Astrocyte (in vitro differentiated cells and primary cell): ENCODE measurements around the gene ARFIP1. TPM values are rescaled to one million over a fixed set of nuclear protein-coding genes. Genes with fewer than 3 reads are reported as not detected.

Source experiments
- DNase-seq: peaks from one replicate; pipeline ENCODE4 v3.0.0-alpha.2; 2010; ENCODE audit warnings: low read depth
- FAIRE-seq: peaks from 2 replicates; lab custom pipeline; 2011; peaks lifted over from hg19 to GRCh38; lab: Jason Lieb, UNC
- H2AFZ ChIP-seq: 2 replicates; pipeline ENCODE4 v1.6.0; 2012; ENCODE audit warnings: low read depth, low read length, inconsistent platforms
- H3K27ac ChIP-seq: 2 replicates; pipeline ENCODE4 v1.5.1; 2011; ENCODE audit warnings: low read depth, low read length, inconsistent platforms
- H3K27me3 ChIP-seq: 2 replicates; pipeline ENCODE4 v1.6.0; 2011; ENCODE audit warnings: low read length, inconsistent platforms; ENCODE audit not compliant: insufficient read depth
- H3K36me3 ChIP-seq: 2 replicates; pipeline ENCODE4 v1.5.1; 2011; ENCODE audit warnings: low read length, inconsistent platforms; ENCODE audit not compliant: insufficient read depth
- H3K4me1 ChIP-seq: 2 replicates; pipeline ENCODE4 v1.5.1; 2011; ENCODE audit warnings: low read length, inconsistent platforms; ENCODE audit not compliant: insufficient read depth
- H3K4me2 ChIP-seq: 2 replicates; pipeline ENCODE4 v1.6.0; 2012; ENCODE audit warnings: low read length, inconsistent platforms
- H3K4me3 ChIP-seq: 2 replicates; pipeline ENCODE4 v1.5.1; 2011; ENCODE audit warnings: low read depth, mild to moderate bottlenecking, low read length, inconsistent platforms; ENCODE audit not compliant: insufficient read depth
- H3K79me2 ChIP-seq: 2 replicates; pipeline ENCODE4 v1.6.0; 2012; ENCODE audit warnings: mild to moderate bottlenecking, low read length, inconsistent platforms; ENCODE audit not compliant: insufficient read depth
- H3K9ac ChIP-seq: 2 replicates; pipeline ENCODE4 v1.6.0; 2012; ENCODE audit warnings: mild to moderate bottlenecking, low read length, inconsistent platforms
- H3K9me3 ChIP-seq: 2 replicates; pipeline ENCODE4 v1.5.1; 2012; ENCODE audit warnings: low read depth, mild to moderate bottlenecking, low read length, inconsistent platforms; ENCODE audit not compliant: insufficient read depth
- H4K20me1 ChIP-seq: 2 replicates; pipeline ENCODE4 v1.6.0; 2012; ENCODE audit warnings: low read length, inconsistent platforms; ENCODE audit not compliant: insufficient read depth
- H3K27ac Mint-ChIP-seq: one replicate; pipeline ENCODE4 v1.8.0; 2021; ENCODE audit warnings: mild to moderate bottlenecking, mixed read lengths; ENCODE audit not compliant: unreplicated experiment
- H3K27me3 Mint-ChIP-seq: one replicate; pipeline ENCODE4 v1.8.0; 2021; ENCODE audit warnings: low read depth, mixed read lengths; ENCODE audit not compliant: unreplicated experiment
- H3K36me3 Mint-ChIP-seq: one replicate; pipeline ENCODE4 v1.8.0; 2021; ENCODE audit warnings: low read depth, mixed read lengths; ENCODE audit not compliant: unreplicated experiment
- H3K4me1 Mint-ChIP-seq: one replicate; pipeline ENCODE4 v1.8.0; 2021; ENCODE audit warnings: low read depth, mixed read lengths; ENCODE audit not compliant: unreplicated experiment
- H3K4me3 Mint-ChIP-seq: one replicate; pipeline ENCODE4 v1.8.0; 2021; ENCODE audit warnings: mild to moderate bottlenecking, moderate library complexity, mixed read lengths; ENCODE audit not compliant: unreplicated experiment
- H3K9me3 Mint-ChIP-seq: one replicate; pipeline ENCODE4 v1.8.0; 2021; ENCODE audit warnings: mild to moderate bottlenecking, mixed read lengths; ENCODE audit not compliant: unreplicated experiment
- EZH2 ChIP-seq: IDR thresholded peaks from 2 replicates; pipeline ENCODE4 v1.6.1; 2012; ENCODE audit warnings: mild to moderate bottlenecking, low read length, inconsistent platforms; ENCODE audit not compliant: insufficient read depth
- total RNA-seq: library from RNA; stranded (reverse); gene quantifications from 2 replicates; pipeline ENCODE4 v1.2.1, GENCODE V29; 2021
- TF ChIP-seq, protein P1 (sequence below): IDR thresholded peaks from 2 replicates; pipeline ENCODE4 v1.5.1; 2011; ENCODE audit warnings: low read depth, mild to moderate bottlenecking, inconsistent platforms, low read length, moderate library complexity; ENCODE audit not compliant: insufficient read depth

ARFIP1 gene
- total RNA-seq, 1 donor from 2014 or later, result 30.7 TPM

DNA sequence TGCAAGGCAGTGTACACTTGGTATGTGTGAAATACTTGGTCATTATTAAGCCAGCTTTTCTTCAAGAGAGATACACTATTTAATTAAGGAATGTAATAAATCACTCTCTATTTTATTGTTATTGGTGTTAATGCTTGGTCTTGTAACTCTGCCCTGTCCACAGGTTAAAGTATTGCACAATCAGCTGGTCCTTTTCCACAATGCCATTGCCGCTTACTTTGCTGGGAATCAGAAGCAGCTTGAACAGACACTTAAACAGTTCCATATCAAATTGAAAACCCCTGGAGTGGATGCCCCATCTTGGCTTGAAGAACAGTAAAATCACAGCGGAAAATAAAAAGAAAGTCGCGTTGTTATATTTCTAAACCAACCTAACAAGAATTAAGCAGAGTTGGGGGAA, 130.1 kb downstream of the ARFIP1 start:
- FAIRE-seq, result no peak

DNA sequence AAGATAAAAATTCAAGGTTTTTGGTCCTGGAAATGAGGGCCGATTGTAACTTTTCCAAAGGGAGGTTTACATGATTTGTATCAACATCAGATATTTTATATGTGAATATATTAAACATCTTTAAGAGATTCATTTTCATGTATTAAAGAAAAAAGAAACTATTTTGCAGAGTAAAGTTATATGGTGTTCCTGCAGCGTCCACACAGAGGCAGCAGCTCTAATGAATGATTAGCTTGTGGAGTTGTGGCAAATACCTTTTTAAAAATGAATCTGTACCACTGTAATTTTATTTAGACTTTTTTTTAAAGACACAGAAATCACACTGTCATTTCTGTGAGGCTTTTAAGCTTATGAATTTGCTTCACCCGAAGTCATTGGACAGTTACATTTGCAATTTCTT, 130.8 kb downstream of the ARFIP1 start:
- Histone ChIP-seq H3K79me2 (no peaks in the 10 kb centered on the region), H3K27me3 (no peaks in the 10 kb centered on the region), H3K9me3 (no peaks in the 10 kb centered on the region), H3K4me1 (no peaks in the 10 kb centered on the region), H4K20me1 (no peaks in the 10 kb centered on the region), H3K4me2 (no peak overlapping the region), H3K9ac (no peak overlapping the region), H3K4me3 (no peak overlapping the region), H3K36me3 (no peaks in the 10 kb centered on the region), H2AFZ (no peak overlapping the region), H3K27ac (no peak overlapping the region)
- no peak overlapping the region for H3K27ac Mint-ChIP-seq
- no peaks in the 10 kb centered on the region for H3K9me3 Mint-ChIP-seq
- no peak for FAIRE-seq
- TF ChIP-seq EZH2, result no peak
- TF ChIP-seq, protein P1, sequence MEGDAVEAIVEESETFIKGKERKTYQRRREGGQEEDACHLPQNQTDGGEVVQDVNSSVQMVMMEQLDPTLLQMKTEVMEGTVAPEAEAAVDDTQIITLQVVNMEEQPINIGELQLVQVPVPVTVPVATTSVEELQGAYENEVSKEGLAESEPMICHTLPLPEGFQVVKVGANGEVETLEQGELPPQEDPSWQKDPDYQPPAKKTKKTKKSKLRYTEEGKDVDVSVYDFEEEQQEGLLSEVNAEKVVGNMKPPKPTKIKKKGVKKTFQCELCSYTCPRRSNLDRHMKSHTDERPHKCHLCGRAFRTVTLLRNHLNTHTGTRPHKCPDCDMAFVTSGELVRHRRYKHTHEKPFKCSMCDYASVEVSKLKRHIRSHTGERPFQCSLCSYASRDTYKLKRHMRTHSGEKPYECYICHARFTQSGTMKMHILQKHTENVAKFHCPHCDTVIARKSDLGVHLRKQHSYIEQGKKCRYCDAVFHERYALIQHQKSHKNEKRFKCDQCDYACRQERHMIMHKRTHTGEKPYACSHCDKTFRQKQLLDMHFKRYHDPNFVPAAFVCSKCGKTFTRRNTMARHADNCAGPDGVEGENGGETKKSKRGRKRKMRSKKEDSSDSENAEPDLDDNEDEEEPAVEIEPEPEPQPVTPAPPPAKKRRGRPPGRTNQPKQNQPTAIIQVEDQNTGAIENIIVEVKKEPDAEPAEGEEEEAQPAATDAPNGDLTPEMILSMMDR, result no peak
- no peak overlapping the region for H3K4me3 Mint-ChIP-seq
- H3K36me3 Mint-ChIP-seq, result peaks cover 5% of the 10 kb centered on the region
- no peaks in the 10 kb centered on the region for H3K4me1 Mint-ChIP-seq
- H3K27me3 Mint-ChIP-seq, result no peaks in the 10 kb centered on the region
- DNase-seq, result no peak

More for the DNA sequence above, 130.1 kb downstream of the ARFIP1 start:
- no peak overlapping the region for H3K9ac ChIP-seq
- no peaks in the 10 kb centered on the region for H4K20me1 ChIP-seq
- Mint-ChIP-seq H3K9me3 (no peaks in the 10 kb centered on the region), H3K27ac (no peak overlapping the region), H3K27me3 (no peaks in the 10 kb centered on the region), H3K4me1 (no peaks in the 10 kb centered on the region), H3K36me3 (peaks cover 5% of the 10 kb centered on the region), H3K4me3 (no peak overlapping the region)
- H3K36me3 ChIP-seq, result no peaks in the 10 kb centered on the region
- H3K4me3 ChIP-seq, result no peak overlapping the region
- DNase-seq, result no peak
- no peaks in the 10 kb centered on the region for H3K4me1 ChIP-seq
- no peaks in the 10 kb centered on the region for H3K9me3 ChIP-seq
- H3K27me3 ChIP-seq, result no peaks in the 10 kb centered on the region
- TF ChIP-seq EZH2, result no peak
- TF ChIP-seq, protein P1, result no peak
- H3K4me2 ChIP-seq, result no peak overlapping the region
- no peak overlapping the region for H2AFZ ChIP-seq
- H3K79me2 ChIP-seq, result no peaks in the 10 kb centered on the region
- no peak overlapping the region for H3K27ac ChIP-seq

DNA sequence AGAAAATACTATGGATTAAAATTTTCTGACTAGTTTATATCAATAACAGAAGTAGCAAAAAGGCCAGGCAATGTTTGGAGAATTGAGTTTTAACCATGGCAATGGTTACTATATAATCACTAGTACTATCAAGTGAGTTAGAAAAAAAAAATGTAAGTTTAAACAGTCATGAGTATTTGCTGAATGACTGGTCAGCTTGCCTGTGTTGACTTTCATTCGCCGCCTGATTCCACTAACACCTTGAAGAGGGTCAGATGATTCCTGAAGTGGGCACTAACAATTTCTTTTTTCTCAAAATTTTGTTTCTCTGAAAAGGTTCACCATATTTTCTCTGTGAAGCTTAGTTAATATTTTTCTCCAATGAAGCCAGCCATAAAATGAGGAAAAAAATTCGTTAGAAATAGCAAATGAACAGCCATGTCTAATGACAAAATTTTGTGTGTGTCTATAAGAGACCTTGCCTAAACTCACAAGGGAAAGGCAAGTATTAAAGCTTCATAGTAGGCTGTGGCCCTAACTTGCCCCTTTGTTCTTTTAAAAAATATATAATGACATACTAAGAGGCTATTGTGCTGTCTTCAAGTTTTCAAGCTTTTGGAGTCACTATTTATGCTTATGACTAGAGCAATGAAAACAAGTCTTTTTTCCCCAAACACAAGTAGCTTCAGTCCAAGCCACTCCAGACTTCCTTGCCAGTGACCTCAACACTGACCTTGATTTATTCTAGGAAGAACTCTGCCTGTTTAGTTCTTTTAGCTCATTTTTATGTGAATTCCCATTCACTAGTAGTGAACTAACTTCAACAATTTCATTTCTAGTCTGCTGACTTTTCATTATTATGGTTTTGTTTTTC, 138.0 kb downstream of the ARFIP1 start:
- Histone ChIP-seq H3K4me1 (no peaks in the 10 kb centered on the region), H3K27ac (no peak overlapping the region), H3K27me3 (no peaks in the 10 kb centered on the region), H3K4me2 (no peak overlapping the region), H3K9ac (no peak overlapping the region), H3K9me3 (peaks cover 8% of the 10 kb centered on the region), H3K79me2 (no peaks in the 10 kb centered on the region), H3K36me3 (peaks cover 2% of the 10 kb centered on the region), H2AFZ (no peak overlapping the region), H3K4me3 (no peak overlapping the region), H4K20me1 (no peaks in the 10 kb centered on the region)
- H3K4me3 Mint-ChIP-seq, result no peak overlapping the region
- TF ChIP-seq, protein P1, result no peak
- TF ChIP-seq EZH2, result no peak
- no peaks in the 10 kb centered on the region for H3K27me3 Mint-ChIP-seq
- FAIRE-seq (no peak), DNase-seq (no peak)
- no peak overlapping the region for H3K27ac Mint-ChIP-seq
- peaks cover 23% of the 10 kb centered on the region for H3K36me3 Mint-ChIP-seq
- H3K4me1 Mint-ChIP-seq, result no peaks in the 10 kb centered on the region
- peaks cover 9% of the 10 kb centered on the region for H3K9me3 Mint-ChIP-seq
